Endothelial cell (in vitro differentiated cells): ENCODE measurements around the gene KLHL40. TPM values are rescaled to one million over a fixed set of nuclear protein-coding genes. Genes with fewer than 3 reads are reported as not detected.
A peak's percentile ranks its signal among the peaks of the same experiment; 100 is the strongest.

Experiments used
- DNase-seq: peaks from one replicate; pipeline ENCODE4 v3.0.0; 2021; ENCODE audit warnings: low spot score
- H3K27ac Mint-ChIP-seq: one replicate; pipeline ENCODE4 v1.8.0; 2021; ENCODE audit warnings: mixed read lengths, inconsistent platforms; ENCODE audit not compliant: unreplicated experiment
- H3K27me3 Mint-ChIP-seq: one replicate; pipeline ENCODE4 v1.8.0; 2021; ENCODE audit warnings: mild to moderate bottlenecking, moderate library complexity, mixed read lengths, inconsistent platforms; ENCODE audit not compliant: unreplicated experiment
- H3K36me3 Mint-ChIP-seq: one replicate; pipeline ENCODE4 v1.8.0; 2021; ENCODE audit warnings: mild to moderate bottlenecking, low read depth, mixed read lengths, inconsistent platforms; ENCODE audit not compliant: unreplicated experiment
- H3K4me1 Mint-ChIP-seq: one replicate; pipeline ENCODE4 v1.8.0; 2021; ENCODE audit warnings: mild to moderate bottlenecking, mixed read lengths, inconsistent platforms; ENCODE audit not compliant: unreplicated experiment
- H3K4me3 Mint-ChIP-seq: one replicate; pipeline ENCODE4 v1.8.0; 2021; ENCODE audit warnings: mild to moderate bottlenecking, mixed read lengths, inconsistent platforms; ENCODE audit not compliant: unreplicated experiment
- H3K9me3 Mint-ChIP-seq: one replicate; pipeline ENCODE4 v1.8.0; 2021; ENCODE audit warnings: mixed read lengths, inconsistent platforms; ENCODE audit not compliant: unreplicated experiment
- CTCF ChIP-seq: fragments of 200-600 bp; sonication (generic); IDR thresholded peaks from one replicate; pipeline ENCODE4 v1.5.0; 2021; ENCODE audit warnings: antibody characterized with exemption; ENCODE audit not compliant: unreplicated experiment
- total RNA-seq: library from RNA; stranded (reverse); fragmentation: NEBNext Ultra II Directional; extraction: Animal tissue kit (Norgen Biotek cat#: 25700); gene quantifications from one replicate; pipeline ENCODE4 v1.2.1, GENCODE V29; 2021; ENCODE audit not compliant: unreplicated experiment

The KLHL40 gene
- total RNA-seq, 1 donor from 2014 or later: not detected

- Mint-ChIP-seq H3K27me3 (peaks cover 23% of the 10 kb centered on the region), H3K4me1 (peaks cover 34% of the 10 kb centered on the region), H3K27ac (peak within 1 kb of the TSS; percentile 80), H3K4me3 (peak within 1 kb of the TSS; percentile 89), H3K9me3 (no peaks in the 10 kb centered on the region), H3K36me3 (peaks cover 7% of the 10 kb centered on the region)
- DNase-seq: peak; percentile 55
- no peak for TF ChIP-seq CTCF
These were observed 31.6 kb upstream of the KLHL40 start, which contains the start of gene ZBTB47 for GRCh38 chr3:42653560-42654330. ZBTB47 (plus strand) TSS chr3:42653697; CDS start chr3:42658356, 4,659 bp downstream.

GRCh38 chr3:42654331-42655201, 30.8 kb upstream of the KLHL40 start:
- H3K9me3 Mint-ChIP-seq: no peaks in the 10 kb centered on the region
- H3K4me1 Mint-ChIP-seq: peaks cover 34% of the 10 kb centered on the region
- H3K36me3 Mint-ChIP-seq: no peaks in the 10 kb centered on the region
- peak; percentile 59 for DNase-seq
- H3K27ac Mint-ChIP-seq: no peak overlapping the region
- H3K27me3 Mint-ChIP-seq: peaks cover 22% of the 10 kb centered on the region
- peak overlapping the region; percentile 51 for H3K4me3 Mint-ChIP-seq
- TF ChIP-seq CTCF: no peak

- Mint-ChIP-seq H3K27ac (no peak overlapping the region), H3K27me3 (peaks cover 24% of the 10 kb centered on the region), H3K4me1 (peaks cover 39% of the 10 kb centered on the region), H3K36me3 (peaks cover 5% of the 10 kb centered on the region), H3K9me3 (no peaks in the 10 kb centered on the region), H3K4me3 (peak overlapping the region; percentile 51)
- no peak for TF ChIP-seq CTCF
- DNase-seq: no peak
These were observed 29.9 kb upstream of the KLHL40 start for GRCh38 chr3:42655331-42655888.

GRCh38 chr3:42655980-42656679, 29.2 kb upstream of the KLHL40 start:
- Mint-ChIP-seq H3K4me1 (peaks cover 36% of the 10 kb centered on the region), H3K4me3 (peak overlapping the region; percentile 23), H3K36me3 (peaks cover 8% of the 10 kb centered on the region), H3K27me3 (peaks cover 28% of the 10 kb centered on the region), H3K27ac (no peak overlapping the region), H3K9me3 (no peaks in the 10 kb centered on the region)
- no peak for DNase-seq
- TF ChIP-seq CTCF: no peak
